ENCODE results near the gene PTTG1IP.

DNA sequence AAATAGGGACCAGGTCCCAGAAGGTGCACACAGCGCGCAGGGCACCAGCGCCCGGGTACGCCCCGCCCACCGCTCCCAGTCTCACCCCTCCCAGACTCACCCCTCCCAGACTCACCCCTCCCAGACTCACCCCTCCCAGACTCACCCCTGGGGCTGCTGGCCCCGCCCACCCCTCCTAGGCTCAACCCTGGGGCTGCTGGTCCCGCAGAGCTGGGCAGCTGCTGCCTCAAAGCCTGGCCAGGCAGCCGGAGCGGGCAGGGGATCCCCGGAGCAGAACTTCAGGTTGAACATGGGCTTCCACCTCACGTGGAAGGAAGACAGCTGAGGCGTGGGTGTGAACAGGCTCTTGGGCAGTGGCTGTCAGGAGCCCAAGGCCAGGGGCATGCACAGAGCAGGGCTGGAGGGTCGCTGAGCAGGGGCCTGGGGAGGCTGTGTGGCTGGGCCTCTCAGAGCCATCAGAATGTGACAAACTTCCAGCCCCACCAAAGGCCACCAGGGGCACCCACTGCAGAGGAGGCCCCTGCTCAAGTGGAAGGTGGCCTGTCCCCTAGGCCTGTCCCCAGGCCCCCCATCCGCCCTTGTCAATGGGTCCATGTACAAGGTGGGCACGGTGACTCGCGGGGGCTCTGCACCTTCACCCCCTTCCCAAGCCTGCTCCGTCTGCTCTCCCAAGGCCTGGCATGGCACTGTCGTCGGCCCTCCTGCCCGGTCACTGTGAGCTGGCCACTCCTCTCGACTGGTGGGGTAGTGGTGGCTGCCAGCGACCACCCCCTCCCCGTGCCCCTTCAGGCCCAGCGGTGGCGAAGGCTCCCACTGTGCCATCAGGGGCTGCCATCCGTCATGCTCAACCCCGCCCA, 35.2 kb downstream of the PTTG1IP start:
- TF ChIP-seq CTCF (conservative IDR thresholded peaks at IDR 0.05 in 1 of 2, IDR thresholded peaks at IDR 0.05 in 1 of 2; ENCODE audit: low read depth in 1 of 2, low read length in 2 of 2), result no peak
- TF ChIP-seq EZH2 (IDR thresholded peaks at IDR 0.05; ENCODE audit: low read length, missing control alignments), result no peak
